Anterior cingulate cortex (tissue), 58 donors: ENCODE measurements around the gene NCOR2.

Experiments
- DNase-seq, 58 donors: peaks; one replicate each; lab custom pipeline; 2025; lab: John Stamatoyannopoulos, UW

NCOR2 gene

GRCh38 chr12:124578854-124579253 is 11.4 kb upstream of the NCOR2 start:
- DNase-seq = no peak

- no peak for DNase-seq
Measured at GRCh38 chr12:124578445-124578844, 11.0 kb upstream of the NCOR2 start.

DNA sequence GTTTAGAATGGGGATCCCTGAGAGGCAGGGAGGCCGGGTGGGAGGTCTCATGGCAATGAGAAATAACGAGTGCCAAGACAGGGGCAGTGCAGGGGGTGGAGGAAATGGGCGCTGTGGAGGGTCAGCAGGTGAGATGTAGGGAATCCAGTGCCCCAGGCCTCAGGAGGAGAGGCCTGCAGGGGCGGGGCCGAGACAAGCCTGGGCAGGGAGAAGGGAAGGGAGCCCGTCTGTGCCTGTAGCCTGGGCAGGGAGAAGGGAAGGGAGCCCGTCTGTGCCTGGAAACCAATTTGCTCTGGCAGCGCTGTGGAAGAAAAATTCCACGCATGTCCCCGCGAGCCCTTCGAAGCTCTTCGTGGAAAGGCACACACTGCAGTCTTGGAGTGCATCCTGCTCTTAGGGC is 10.6 kb upstream of the NCOR2 start:
- no peak for DNase-seq

DNA sequence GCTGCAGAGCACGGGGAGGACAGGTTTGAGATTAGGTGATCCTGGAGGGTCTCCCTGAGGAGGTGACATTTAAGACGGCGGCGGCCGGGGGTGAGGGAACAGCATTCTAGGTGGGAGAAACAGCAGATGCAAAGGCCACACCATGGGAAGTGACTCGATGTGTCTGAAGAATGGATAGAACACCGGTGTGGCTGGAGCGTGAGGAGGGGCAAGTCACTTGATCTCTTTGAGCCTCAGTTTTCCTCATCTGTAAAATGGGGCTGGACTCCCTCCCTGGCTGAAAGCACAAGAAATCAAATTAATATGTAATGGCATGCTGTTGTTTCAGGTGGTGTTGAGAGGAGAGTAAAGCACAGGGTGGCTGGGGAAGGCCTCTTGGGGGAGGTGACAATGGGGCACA is 10.0 kb upstream of the NCOR2 start:
- DNase-seq = no peak

- no peak for DNase-seq
Measured at GRCh38 chr12:124576061-124576650, 8.7 kb upstream of the NCOR2 start.

- no peak for DNase-seq
Measured at GRCh38 chr12:124573839-124574786, 6.7 kb upstream of the NCOR2 start.

- DNase-seq = no peak
Measured at GRCh38 chr12:124571556-124571955, 4.1 kb upstream of the NCOR2 start.

DNA sequence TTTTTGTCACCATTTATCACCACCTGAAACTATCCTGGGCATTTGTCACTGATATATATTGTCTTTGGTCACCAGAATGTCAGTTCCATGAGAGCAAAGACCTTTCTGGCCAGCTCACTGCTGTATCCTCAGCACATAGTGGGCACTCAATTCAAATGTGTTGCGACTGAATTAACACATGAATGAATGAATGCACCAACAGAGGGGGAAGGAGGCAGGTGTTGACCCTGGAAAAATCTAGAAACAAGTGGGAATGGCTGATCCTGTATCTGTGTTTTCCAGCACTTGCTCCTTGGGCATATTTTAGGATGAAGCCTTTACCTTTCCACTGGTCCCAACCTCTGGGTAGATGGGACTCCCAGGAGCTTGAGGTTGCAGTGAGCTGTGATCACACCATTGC is 3.4 kb upstream of the NCOR2 start:
- DNase-seq = no peak

GRCh38 chr12:124569375-124570148 is 2.1 kb upstream of the NCOR2 start:
- DNase-seq = no peak

DNA sequence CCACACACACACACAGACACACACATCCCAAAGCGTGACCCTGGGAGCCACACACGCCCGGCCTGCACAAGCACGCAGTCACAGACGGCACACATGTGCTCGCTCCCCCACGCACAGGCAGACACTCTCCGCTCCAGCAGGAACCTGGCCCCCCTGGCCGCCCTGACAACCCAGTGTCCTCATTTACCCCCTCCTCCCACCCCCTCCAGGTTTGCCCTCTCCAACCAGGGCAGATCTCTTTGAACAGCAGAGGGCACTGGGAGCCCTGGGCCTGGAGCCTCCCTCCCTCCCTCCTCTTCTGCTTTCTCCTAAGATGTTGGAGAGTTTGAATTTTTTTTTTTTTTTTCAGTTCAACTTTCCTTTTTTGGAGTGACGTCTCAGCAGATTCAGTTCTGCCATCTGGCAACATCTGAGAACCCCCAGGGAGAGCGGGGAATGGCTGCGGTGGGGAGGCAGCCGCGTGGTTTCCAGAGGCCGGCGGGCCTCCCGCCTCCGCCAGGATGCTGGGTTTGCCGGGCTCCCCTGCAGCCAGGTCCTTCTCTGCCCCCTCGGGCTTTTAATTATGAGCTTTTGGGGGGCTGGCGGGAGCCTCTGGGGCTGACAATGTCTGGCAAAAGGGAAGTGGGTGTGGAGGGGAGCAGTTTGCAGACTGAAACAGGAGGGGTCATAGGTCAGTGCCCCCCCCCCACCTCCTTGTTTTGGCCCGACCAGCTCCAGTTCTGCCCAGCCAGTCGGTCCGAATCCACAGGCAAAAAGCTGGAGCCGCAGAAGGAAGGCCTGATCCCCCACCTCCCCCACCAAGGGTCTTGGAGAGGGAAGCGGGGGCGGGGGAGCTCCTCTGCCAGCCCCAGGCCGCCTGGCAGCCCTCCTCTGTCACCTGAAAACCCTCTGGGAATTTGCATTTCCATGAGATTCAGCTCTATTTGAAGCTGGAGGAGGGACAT is 1.3 kb upstream of the NCOR2 start:
- peak in 50 of 58 donors; percentile 24 to 78 (median 54) for DNase-seq

GRCh38 chr12:124567673-124568373 is 411 bp upstream of the NCOR2 start:
- peak; percentile 24 to 95 (median 88) for DNase-seq

DNA sequence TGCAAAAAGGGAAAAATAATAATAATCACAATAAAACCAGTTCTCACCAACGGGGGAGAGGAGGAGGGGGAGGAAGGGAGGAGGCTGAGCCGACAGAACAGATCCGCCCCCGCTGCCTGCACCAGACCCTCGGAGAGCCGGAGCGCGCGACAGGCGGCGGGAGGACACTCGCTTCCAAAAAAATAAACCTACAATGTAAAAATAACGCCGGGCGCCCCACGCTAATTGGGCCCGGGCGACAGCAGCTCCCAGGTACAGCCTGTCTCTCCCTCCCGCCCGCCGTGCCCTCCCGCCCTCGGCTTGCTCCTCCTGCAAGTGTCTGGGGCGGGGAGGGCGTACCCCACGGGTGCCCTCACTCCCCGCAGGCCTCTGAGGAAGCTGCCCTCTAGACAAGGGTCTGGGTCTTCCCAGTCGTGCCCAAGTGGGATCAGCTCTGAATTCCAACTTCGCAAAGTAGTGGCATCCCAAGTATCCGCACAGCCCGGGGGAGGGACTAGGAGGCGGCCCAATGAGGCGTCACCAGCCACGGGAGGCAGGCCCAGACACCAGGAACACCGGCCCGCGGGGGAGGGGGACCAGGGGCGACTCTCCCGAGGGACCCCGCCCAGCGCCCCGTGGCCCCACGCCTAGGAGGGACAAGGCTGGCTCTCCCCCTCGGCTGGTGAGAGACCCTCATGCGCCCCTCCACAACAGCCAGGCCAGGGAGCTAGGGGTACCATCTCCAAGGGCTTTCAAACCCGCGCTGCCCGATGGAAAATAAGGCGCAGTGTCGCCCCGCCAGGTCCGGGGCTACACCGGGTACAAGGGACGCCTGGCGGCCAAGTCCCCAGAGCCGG is 1.0 kb downstream of the NCOR2 start:
- DNase-seq = peak; percentile 14 to 93 (median 81)

DNA sequence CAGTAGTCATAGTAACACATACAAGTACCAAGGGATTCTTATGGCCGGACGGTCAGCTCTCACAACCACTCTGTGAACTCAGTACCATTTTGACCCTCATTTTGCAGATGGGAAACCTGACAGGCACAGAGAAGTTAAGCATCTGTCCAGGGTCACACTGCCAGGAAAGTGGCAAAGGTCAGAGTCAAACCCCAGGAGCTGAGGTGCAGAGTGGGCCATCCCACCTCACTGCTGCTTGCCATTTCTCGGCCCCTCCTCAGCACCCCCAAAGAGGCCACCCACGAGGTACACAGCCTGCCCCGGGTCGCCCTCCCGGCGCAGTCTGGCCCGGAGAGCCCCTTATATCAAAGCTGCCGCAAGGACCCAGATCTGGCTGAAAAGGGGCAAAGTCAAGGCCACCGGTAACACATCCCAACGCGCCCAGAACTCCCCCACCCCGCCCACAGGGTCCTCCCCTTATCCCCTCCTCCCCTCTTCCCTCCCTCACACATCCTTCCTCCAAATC is 1.7 kb downstream of the NCOR2 start:
- DNase-seq = no peak

DNA sequence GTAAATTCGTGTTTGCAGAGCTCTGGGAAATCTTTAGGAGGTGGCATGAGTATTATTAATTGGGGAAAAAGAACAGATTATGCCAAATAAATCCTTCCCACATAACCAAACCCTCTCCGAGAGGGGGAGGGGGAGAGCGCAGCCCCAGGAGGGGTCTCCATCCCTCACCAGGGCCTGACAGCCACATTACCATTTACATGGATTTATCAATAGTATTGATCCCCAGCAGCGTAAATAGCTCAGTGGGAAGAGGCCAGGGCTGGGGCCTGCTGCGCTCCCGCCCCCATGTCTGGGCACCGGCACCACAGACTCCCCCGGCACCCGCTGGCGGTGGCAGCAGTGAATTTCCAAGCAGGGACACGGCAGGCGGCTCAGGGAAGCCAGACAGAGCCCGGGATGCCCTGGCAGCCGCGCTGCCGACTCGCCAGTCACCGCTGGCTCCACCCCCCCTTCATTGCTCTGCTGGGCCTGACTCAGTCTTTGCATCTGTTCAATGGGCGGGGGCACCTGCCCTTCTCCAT is 2.4 kb downstream of the NCOR2 start:
- peak in 51 of 58 donors; percentile 19 to 81 (median 51) for DNase-seq

GRCh38 chr12:124564232-124564958 is 3.0 kb downstream of the NCOR2 start:
- peak in 21 of 58 donors; percentile 9 to 60 (median 33) for DNase-seq

DNA sequence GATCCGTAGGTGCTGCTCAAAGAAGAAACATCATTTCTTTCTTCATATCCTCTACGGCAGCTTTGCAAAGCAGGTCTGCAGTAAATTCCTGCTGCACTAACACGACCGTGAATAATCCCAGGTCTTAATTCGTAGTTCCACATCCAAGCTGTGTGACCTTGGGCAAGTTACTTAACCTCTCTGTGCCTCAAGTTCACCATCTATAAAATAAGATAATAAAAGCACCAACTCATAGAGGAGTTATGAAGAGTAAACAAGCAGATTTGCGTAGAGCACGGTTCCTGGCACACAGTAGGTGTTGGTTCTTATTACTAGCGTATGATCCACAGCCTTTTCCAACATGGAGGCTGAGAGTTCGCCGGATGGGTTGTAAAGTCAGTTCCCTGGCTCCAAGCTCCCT is 3.6 kb downstream of the NCOR2 start:
- DNase-seq = no peak

DNA sequence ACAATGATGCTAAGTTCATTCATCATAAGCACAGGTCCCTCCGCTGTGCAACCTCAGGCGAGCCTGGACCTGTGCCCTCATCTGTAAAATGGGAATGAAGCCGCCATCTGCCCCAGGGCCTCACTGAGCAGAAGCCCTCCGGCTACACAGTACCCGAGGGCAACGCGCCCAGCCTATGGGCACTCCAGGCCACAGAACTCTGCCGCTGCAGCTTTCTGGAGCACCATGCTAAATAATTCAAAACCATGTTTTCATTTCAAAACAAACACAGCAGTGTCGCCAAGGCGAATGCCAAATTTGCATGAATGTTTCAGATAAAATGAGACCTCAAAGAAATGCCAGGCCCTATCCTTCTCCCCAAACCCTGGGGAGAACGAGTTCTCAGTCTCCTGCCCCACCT is 4.0 kb downstream of the NCOR2 start:
- peak in 4 of 58 donors; percentile 14 to 20 (median 16) for DNase-seq
